NCI-H2029 (cell line): ENCODE results near the gene PROSER2.
A peak's percentile ranks its signal among the peaks of the same experiment; 100 is the strongest.
"Not testable (repeated sequence)": the region's sequence is repeated elsewhere in the genome, so short reads cannot be mapped to it uniquely, and the experiment has no call there.

Experiments
- DNase-seq: peaks from one replicate; lab custom pipeline; 2025; lab: John Stamatoyannopoulos, UW

Gene PROSER2

DNA sequence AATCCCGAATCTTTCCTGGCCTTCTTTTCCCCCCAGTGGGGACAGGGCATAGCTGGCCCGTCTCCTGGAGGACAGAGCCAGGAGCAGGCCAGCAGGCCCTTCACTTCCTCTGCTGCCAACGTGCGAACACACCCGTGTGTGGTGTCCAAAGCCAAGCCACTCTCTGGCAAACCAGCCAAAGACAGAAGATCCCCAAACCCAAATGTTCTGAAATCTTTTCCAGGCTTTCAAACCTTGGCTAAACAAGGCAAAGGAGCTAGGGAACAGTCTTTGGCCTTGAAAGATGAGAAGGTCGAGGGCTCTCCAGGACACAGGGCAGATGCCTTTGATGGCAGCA lies 63.0 kb downstream of the PROSER2 start:
- DNase-seq, result no peak

DNA sequence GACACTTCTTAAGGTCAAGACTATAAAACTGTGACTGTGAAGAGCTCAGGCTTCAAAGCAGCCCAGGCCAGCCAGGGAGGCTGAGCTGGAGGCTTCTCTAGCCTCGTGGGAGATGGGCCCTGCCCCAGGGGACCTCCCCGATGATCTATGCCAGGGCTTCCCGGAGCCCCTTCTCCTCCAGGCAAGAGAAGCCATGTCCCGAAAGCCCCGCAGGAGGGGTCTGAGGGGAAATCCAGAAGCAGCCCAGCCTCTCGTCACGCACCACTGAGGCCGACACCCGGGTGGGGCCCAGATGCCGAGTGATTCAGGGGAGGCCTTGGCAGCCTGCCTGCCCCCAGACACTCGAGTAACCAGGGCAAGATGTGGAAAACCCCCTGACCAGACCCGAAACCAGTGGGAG lies 63.7 kb downstream of the PROSER2 start:
- no peak for DNase-seq

DNA sequence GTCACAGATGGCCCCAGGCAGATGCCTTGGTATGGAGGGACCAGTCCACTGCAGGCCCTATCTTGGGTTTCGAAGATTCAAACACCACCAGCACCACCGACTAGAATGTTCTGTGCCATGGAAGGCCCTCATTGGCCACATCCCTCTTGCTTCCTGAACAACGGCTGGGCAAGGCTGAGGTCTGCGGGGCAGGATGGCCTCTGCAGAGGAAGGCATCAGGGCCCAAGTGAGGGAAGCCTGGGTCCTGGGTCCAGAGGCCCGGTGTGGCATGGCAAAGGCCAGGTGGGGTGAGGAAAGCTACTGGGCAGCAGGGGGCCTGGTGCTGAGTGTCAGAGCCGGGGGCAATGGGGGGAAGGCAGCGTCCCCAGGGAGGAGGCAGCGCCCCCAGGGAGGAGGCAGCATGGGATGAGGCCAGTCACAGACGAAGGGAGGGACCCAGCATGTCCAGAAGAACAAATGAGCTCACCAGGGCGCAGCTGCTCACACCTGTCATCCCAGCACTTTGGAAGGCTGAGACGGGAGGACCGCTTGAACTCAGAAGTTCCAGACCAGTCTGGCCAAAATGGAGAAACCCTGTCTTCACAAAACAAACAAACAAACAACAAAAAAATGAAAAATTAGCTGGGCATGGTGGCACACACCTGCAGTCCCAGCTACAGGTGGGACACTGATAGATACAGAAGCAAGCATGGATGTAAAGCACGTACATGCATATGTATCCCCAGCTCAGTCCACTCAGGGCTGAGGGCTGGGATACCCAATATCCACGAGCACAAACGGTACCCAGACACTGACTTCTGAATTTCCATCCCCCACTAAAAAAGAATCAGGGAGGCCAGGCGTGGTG lies 64.4 kb downstream of the PROSER2 start:
- DNase-seq, result no peak

DNA sequence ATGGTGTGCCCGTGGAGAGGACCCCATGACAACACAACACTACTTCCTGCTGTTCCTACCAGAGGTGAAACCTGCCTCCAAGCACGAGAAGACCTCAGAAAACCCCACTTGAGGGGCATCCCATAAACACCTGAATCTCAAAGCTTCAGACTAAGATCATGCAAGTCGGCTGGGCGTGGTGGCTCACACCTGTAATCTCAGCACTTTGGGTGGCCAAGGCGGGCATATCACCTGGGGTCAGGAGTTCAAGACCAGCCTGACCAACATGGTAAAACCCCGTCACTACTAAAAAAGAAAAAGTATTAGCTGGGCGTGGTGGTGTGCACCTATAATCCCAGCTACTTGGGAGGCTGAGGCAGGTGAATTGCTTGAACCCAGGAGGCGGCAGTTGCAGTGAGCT lies 66.1 kb downstream of the PROSER2 start:
- not testable (repeated sequence) for DNase-seq

DNA sequence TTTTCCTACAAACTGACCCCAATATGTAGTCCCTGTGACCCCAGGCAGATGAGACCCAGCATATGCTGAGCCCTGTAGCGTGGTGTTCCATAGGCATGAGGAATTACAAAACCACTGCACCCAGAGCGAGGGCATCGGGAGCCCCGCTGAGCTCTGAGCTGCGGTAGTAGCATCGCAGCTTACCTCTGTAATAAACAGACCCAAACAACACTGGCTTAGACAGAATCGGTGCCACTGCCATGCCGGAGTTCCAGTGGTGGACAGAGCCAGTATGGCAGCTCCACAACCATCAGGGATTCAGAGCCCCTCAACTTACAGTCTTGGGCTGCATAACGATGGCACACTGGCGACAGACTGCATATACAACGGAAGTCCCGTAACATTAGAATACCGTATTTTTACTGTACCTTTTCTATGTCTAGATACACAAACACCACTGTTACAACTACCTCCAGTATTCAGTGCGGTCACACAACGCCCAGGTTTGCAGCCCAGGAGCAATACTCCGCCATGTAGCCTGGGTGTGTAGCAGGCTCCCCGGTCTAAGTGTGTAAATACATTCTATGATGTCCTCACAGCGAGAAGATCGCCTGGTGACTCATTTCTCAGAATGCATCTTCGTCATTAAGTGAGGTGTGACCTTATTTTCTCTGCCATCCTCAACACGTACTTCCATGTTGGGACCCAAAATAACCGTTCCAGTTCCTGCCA lies 68.8 kb downstream of the PROSER2 start:
- DNase-seq, result no peak

DNA sequence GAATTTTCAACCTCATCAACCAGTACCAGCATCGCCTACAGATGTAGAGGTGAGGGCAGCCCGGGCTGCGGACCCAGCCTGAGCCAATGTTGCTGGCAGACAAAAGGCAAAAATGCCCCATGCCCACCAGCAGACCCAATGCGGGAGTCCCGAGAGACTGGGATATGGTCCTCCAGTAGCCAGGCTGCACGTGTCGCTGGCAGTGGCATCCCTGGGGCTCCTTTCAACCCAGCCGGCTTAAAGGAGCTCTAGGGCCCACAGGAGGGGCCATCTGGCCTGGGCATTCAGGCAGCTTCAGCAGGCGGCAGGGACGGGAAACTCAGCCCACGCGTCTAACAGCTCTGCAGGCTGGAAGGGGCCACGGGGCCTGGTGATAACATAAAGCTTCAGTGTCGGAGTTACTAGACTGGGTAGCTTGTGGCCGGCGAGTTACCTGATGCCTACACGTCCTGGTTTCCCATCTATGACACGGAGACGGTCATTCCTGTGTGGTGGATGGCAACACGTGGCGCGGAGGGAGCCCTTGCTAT lies 70.7 kb downstream of the PROSER2 start:
- DNase-seq, result no peak

DNA sequence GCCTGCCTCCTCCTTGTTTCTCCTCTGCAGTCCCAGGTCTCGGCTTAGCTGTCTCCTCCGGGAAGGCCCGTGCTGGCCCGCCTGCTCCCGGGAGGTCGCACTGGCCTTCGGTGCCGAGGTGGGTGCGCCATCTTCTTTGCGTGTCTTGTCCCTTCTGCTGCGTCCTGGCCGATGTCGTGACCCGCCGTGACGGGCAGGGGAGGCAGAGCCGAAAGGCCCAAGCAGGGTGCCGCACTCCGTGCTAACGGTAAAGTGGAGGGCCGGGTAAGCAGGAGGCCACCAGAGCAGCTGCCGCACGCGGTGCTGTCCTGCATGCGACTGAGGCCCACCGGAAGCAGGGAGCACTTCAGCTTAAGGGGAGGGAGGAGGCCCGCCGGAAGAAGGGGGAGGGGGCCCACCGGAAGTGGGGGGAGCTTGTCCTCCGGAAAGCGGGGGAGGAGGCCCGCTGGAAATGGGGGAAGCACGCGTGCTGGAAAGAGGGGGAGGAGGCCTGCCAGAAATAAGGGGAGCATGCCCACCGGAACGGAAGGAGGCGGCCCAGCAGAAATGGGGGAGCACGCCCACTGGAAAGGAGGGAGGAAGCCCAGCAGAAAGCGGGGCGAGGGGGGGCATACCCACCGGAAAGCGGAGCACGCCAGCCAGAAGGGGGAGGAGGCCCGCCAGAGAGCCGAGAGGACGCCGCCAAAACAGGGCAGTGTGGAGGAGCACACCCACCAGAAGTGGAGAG lies 71.4 kb downstream of the PROSER2 start:
- DNase-seq, result no peak

DNA sequence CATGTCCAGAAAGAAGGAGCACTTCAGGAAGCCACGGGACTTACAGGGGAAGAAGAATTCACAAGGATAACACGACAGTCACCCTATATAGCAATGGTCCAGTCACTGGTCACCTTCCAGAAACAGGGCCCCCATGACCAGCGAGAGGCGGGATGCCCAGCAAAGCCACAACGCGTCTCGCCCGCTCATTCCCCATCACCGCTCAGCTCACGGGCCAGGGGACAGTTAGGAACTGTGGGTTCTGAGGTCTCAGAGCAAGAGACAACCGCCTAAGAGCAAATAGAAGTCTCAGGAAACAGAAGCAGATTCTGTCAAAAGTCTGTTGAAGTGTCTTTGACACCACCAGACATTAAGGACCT lies 71.9 kb downstream of the PROSER2 start:
- DNase-seq, result no peak

DNA sequence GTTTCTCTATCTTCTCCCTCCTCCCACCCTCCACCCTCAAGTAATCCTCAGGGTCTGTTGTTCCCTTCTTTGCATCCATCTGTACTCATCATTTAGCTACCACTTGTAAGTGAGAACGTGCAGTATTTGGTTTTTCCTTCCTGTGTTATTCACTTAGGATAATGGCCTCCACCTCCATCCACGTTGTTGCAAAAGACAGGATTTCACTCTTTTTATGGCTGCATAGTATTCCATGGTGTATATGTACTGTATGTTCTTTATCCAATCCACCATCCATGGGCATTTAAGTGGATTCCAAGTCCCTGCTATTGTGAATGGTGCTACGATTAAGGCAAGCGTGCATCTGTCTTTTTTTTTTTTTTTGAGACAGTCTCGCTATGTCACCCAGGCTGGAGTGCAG lies 72.4 kb downstream of the PROSER2 start:
- no peak for DNase-seq

DNA sequence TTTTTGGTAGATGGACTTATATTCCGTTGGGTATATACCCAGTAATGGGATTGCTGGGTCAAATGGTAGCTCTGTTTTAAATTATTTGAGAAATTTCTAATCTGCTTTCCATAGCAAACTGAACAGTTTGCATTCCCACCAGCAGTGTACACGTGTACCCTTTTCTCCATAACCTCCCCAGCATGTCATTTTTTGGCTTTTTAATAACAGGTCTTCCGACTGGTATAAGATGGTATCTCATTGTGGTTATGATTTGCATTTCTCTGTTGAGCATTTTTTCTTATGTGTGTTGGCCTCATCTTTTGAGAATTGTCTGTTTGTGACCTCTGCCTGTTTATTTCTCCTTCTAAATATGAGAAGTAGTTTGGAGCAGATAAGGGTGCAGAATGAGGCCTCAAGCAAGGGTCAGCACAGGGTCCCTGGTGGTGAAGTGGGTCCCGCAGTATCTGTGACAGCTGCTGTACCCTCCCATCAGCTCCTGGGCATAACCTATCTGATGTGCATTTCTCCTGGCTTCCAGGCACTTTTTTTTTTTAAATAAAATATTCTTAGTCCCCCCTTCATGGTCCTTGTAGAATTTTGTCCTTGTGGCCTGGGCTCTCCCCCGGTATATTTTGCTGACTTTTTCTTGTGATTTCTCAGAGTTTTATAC lies 73.5 kb downstream of the PROSER2 start:
- DNase-seq, result no peak

DNA sequence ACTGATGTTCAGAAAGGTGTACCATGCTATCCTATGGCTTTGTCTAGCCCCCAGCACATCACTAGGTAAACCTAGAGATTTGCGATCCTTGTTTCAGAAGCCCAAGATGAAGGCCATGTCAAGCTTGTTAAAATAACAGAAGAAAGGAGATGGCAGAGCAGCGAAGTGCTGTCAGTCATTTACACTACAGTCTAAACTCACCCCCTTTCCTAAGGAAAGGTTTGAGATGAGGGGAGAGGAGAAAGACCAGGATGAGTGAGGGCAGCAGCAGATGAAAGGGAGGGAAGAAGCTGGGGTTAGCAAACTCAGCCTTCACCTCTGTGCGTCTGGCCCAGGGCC lies 74.8 kb downstream of the PROSER2 start:
- DNase-seq, result no peak

DNA sequence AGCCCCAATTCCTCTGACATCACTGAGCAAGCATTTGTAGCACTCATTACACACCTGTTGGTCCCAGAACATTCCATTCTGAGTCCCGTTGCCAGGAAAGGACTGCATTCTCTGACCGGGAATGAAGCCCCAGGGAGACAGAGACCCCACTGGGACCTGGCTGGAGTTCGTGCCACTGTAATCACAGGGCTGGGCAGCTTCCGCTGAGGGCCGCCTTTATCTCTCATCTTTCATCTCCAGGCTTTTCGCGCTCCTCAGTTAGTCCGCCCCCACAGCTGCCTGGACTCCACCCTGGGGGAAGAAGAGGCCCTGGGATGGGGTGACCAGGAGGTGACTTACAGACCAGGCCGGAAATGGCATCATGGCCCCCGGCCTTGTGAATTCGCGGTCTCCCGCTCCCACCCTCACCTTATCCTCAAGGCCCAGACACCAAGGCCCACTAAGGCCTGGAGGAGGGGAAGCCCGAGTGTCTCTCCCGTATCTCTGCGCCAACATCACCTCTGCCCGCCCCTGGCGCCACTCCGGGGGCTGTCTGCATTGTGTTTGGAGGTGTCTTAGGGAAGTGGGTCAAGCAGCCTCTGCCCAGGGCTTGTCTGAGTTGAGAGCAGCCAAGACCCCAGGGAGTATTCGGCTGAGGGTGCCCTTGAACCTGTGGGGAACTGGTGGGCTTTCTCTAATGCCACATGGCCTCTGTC lies 75.4 kb downstream of the PROSER2 start:
- peak; percentile 12 for DNase-seq

DNA sequence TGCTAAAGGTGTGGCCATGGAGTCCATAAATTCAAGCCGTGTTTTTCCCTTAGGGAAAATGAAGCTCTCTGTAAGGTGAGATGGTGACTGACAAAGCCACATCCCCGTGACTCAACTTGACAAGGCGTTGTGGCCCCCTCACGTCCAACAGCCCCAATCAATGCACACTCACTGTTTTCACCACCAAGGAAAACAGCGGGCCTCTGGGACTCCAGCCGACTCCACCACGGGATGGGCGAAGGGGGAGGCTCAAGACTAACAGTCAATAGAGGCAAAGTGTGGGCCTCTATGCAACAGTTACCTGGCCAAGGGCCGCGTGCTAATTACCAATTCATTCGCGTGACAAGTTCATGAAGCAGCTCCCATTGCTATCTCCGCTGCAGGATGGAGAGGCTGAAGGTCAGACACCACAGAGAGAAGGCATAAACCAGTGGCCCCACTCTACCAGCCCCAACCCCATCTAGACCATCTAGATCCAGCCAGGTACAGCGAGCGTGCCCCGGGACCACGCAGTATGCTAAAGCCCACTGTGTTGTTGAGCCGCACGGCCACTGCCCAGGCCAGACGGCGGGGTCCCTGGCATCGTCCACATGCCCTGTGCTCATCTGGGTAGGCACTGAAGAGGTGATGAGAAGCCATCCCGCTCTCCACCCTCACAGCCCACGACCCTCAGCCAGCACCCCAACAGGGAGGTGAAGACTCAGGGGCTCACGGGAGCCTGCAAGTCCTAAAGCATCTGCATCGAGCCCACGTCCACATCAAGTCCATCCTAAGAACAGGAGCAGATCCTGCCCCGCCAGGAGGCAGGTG lies 76.1 kb downstream of the PROSER2 start:
- no peak for DNase-seq

DNA sequence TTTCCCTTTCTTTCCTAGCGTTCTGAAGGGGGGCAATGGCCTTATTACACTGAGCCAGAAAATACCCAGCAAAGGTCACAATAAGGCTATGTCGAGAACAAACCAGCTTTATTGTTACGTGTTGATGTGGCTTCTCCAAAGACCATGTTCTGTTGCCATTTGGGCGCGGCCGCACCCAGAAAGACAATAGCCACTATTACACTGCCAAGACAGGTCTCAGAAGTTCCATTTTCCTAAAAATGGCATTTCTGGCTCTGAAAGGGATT lies 77.8 kb downstream of the PROSER2 start:
- DNase-seq, result no peak

DNA sequence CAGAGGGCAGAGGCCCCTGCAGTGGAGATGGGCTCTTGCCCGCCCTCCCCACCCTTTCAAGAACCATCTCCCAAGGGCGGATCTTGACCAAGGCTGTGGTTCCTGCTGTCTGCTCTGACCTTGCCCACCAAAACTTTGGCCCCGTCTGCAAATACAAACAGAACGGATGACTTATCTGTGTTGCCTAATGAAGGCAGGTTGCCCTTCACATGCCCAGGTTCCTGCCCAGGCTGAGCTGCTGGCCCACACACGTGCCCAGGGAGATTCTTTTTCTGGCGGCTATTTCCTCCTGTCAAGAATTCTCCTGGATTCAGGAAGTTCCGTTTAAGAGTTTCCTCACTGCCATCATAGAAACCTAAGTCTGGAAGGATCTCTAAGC lies 78.3 kb downstream of the PROSER2 start:
- DNase-seq, result no peak

DNA sequence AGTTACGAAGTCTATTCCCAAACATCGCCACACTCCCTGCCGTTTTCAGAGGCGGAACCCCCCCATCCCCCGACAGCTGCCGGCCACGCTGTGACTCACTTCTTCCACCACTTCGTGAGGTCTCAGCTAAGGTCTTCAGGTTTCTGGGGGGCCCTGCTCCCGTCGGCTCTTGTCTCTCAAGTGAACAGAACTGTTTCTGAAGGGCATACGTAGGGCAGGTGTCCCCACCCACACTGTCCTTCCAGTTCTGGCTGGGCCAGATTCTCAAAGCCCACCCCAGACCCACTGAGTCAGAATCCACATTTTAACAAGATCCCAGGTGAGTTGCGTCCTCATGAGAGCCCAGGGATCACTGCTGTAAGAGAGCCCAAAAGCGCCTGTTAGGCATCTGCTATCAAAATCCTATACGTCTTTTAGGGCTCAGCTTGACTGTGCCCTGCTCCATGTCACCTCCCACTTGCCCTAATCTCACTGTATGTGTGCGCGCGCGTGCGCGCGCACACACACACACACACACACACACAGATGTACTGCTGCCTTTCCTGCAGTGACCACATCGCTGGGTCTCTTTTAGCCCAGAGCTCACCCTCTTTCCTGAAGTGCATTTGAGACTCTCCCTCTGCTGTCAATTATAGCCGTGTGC lies 78.8 kb downstream of the PROSER2 start:
- no peak for DNase-seq

DNA sequence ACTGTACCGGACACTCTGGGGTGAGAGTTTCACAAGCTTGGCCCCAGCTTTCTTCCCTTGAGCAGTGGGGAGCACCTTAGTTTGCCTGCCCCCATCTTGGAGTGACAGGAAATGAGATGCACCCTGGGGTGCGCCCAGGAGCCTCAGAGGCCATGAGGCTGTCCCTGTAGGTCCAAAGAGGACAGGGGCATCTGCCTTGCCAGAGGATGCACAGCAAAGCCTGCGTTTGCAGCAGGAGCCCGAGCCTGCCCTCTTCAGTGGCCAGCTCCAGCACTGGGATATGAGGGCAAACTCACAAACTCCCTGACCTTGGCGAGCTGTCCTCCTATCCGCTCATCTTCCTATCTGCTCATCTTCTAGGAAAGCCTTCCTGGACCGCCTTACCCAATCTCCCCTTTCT lies 79.5 kb downstream of the PROSER2 start:
- no peak for DNase-seq

DNA sequence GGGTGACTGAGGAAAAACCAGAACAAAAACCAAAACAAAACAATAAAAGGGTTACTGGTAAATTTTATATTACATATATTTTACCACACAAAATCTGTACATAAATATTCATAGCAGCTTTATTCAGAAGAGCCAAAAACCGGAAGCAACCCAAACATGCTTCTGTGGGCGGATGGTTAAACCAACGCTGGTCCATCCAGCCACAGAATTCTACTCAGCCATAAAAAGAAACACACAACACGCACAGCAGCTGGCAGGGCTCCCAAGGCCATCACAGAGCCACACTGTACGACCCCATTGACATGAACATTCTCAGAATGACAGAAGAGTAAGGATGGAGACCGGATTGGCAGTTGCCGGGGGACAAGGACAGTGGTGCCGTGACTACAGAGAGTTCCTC lies 83.6 kb downstream of the PROSER2 start:
- DNase-seq, result no peak

DNA sequence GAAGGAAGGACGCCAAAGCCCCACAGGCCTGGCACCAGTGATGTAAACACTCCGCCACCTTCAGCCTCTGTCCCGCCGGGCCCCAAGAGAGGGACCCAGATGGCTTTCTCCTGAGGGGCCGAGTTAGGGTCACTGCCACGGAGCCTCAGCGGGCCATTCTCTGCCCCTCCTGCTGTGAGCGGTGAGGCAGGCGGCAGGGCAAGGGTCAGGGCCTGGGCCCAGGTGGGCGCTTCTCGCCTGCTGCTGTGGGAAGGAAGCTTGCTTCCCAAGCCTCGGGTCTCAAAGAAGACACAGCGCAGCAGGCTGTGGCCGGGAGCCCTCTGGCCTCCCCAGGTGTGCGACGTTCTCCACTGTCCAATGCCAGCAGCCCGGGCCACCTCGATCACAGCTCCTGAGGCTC lies 84.8 kb downstream of the PROSER2 start:
- no peak for DNase-seq

DNA sequence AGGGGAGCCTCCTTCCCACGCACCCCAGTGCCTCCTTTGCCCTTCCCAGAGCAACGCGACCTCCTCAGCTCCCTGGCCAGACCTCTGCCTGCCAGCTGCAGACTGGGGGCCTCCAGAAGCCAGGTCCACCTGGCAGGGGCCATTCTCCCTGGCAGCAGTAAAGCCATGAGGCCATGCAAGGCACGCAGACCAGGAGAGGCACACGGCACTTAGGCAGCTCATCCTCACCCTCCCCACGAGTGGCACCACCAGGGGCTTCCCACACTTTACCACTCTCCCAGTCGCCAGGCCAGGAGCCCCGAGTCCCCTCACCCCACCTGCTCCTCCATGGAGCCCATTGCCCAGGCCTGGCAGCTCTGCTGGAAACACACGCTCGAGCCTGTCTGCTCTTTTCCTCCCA lies 85.4 kb downstream of the PROSER2 start:
- no peak for DNase-seq

DNA sequence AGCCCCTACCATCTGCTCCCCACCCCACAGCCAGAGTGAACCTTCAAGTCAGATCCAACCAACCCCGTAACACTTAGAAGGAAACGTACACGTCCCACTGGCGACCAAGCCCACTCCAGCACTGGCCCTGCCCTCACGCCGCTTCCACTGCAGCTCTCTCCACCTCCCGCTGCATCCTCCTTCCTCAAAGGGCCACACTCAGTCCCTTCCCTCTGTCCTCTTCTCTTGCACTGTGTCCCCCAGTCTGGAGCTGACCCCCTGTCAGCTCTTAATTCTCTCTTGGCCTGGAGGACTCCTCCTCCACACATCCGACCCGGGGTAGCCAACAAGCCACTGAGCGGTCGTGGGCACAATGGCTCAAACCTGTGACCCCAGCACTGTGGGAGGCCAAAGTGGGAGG lies 85.8 kb downstream of the PROSER2 start:
- DNase-seq, result no peak
